K562 (cell line): ENCODE data around the gene CARD11. TPM values are rescaled to one million over a fixed set of nuclear protein-coding genes. Genes with fewer than 3 reads are reported as not detected.
A peak's percentile ranks its signal among the peaks of the same experiment; 100 is the strongest.

Experiments used
- ATAC-seq: fragments of 200-7000 bp; cut with Tn5 transposase; 3 replicates; pipeline ENCODE4 v1.9.1; 2020; ENCODE audit warnings: moderate library complexity
- BruUV-seq: library from RNA; stranded (reverse); fragments of 400-500 nt; replicated peaks from 2 replicates; lab custom pipeline; 2021; lab: Mats Ljungman, UMichigan
- CTCF ChIA-PET: fragments of 300-600 bp; formaldehyde crosslinking; extraction: SDS; loops from one replicate; lab custom pipeline; 2021; ENCODE audit warnings: low intra/inter-chr PET ratio; lab: Yijun Ruan, JAX
- POLR2A ChIA-PET: fragments of 300-600, 350-650 bp; sonication (Branson Sonifier 250); formaldehyde crosslinking; extraction: SDS; loops from one replicate; lab custom pipeline; 2021; ENCODE audit warnings: antibody characterized with exemption, inconsistent platforms; lab: Yijun Ruan, JAX
- DNase-seq, 4 experiments: peaks; one replicate each; pipeline versions ENCODE4 v3.0.0 to v3.0.0-alpha.2; 2011 to 2018; ENCODE audit warnings: low spot score in 3 of 4, mixed read lengths in 3 of 4; ENCODE audit errors: extremely low read depth in 1 of 4
- FAIRE-seq: peaks from 2 replicates; lab custom pipeline; 2011; peaks lifted over from hg19 to GRCh38; lab: Jason Lieb, UNC
- H2AFZ ChIP-seq: 2 replicates; pipeline ENCODE4 v1.6.0; 2011; ENCODE audit warnings: low read depth, low read length, control low read depth, inconsistent platforms
- H3K27ac ChIP-seq: fragments of 200-600 bp; 3 replicates; pipeline ENCODE4 v1.8.0; 2011; ENCODE audit warnings: low read depth, mild to moderate bottlenecking, control low read depth, inconsistent platforms, low read length, moderate library complexity, mixed read lengths; ENCODE audit errors: extremely low read depth
- H3K27me3 ChIP-seq, 2 experiments: fragments of 300-600 bp in 1 of 2; 2 replicates in 1 of 2; 3 replicates in 1 of 2; pipeline versions ENCODE4 v1.6.0 to v1.8.0; 2011; ENCODE audit warnings: inconsistent platforms in 2 of 2, low read length in 2 of 2, mild to moderate bottlenecking in 1 of 2, mixed read lengths in 1 of 2, moderate library complexity in 1 of 2; ENCODE audit not compliant: control insufficient read depth in 2 of 2, insufficient read depth in 2 of 2
- H3K36me3 ChIP-seq: fragments of 300-600 bp; 3 replicates; pipeline ENCODE4 v1.8.0; 2011; ENCODE audit warnings: mild to moderate bottlenecking, low read length, inconsistent platforms; ENCODE audit not compliant: control insufficient read depth, insufficient read depth
- H3K4me1 ChIP-seq, 2 experiments: fragments of 200-600 bp in 1 of 2; replicated peaks in 1 of 2; 2 replicates in 1 of 2; 3 replicates in 1 of 2; pipeline versions ENCODE4 v1.5.1 to v1.8.0; 2011; ENCODE audit warnings: inconsistent platforms in 2 of 2, low read length in 2 of 2, mild to moderate bottlenecking in 1 of 2, mixed read lengths in 1 of 2, moderate library complexity in 1 of 2; ENCODE audit not compliant: control insufficient read depth in 2 of 2, insufficient read depth in 2 of 2
- H3K4me2 ChIP-seq: 2 replicates; pipeline ENCODE4 v1.6.1; 2011; ENCODE audit warnings: low read length, control low read depth, inconsistent platforms, mixed read lengths; ENCODE audit not compliant: insufficient read depth
- H3K4me3 ChIP-seq: fragments of 200-600 bp; sonication (generic), shearing (Covaris generic); 2 replicates; pipeline ENCODE4 v1.5.1; 2016; ENCODE audit warnings: control low read depth, inconsistent platforms
- H3K79me2 ChIP-seq: fragments of 200-600 bp; 3 replicates; pipeline ENCODE4 v1.8.0; 2011; ENCODE audit warnings: low read length, inconsistent platforms; ENCODE audit not compliant: control insufficient read depth, insufficient read depth
- H3K9ac ChIP-seq, 2 experiments: 2 replicates each; pipeline versions ENCODE4 v1.6.0 to v1.6.1; 2011; ENCODE audit warnings: low read depth in 2 of 2, low read length in 2 of 2, control low read depth in 1 of 2, inconsistent platforms in 1 of 2, mild to moderate bottlenecking in 1 of 2, mixed read lengths in 1 of 2; ENCODE audit not compliant: insufficient read depth in 1 of 2
- H3K9me1 ChIP-seq: one replicate; pipeline ENCODE4 v1.6.0; 2011; ENCODE audit warnings: inconsistent platforms, mild to moderate bottlenecking, low read length, moderate library complexity; ENCODE audit not compliant: control insufficient read depth, insufficient read depth
- H3K9me3 ChIP-seq: replicated peaks from 2 replicates; pipeline ENCODE4 v1.5.1; 2011; ENCODE audit warnings: low read depth, low read length, inconsistent platforms; ENCODE audit not compliant: control insufficient read depth, insufficient read depth
- H4K20me1 ChIP-seq: replicated peaks from 2 replicates; pipeline ENCODE4 v1.6.1; 2011; ENCODE audit warnings: low read length, inconsistent platforms, mixed read lengths; ENCODE audit not compliant: control insufficient read depth, insufficient read depth
- ADNP ChIP-seq: fragments of 200-800 bp; sonication (Bioruptor generic); IDR thresholded peaks from 2 replicates; pipeline ENCODE4 v1.6.1; 2016; ENCODE audit warnings: missing genetic modification characterization, missing compliant biosample characterization
- BCOR ChIP-seq: fragments of 450-650 bp; IDR thresholded peaks from 2 replicates; pipeline ENCODE4 v1.6.1; 2016
- HLTF ChIP-seq: fragments of 450-650 bp; IDR thresholded peaks from 2 replicates; pipeline ENCODE4 v1.6.1; 2016
- MEF2A ChIP-seq: IDR thresholded peaks from 2 replicates; pipeline ENCODE4 v1.6.1; 2011; ENCODE audit warnings: low read depth, mild to moderate bottlenecking, low read length, moderate library complexity; ENCODE audit not compliant: control insufficient read depth
- POLR2AphosphoS2 ChIP-seq: IDR thresholded peaks from 2 replicates; pipeline ENCODE4 v1.6.1; 2012; ENCODE audit warnings: low read length, improper control_type of control experiment
- POLR2B ChIP-seq: fragments of 450-650 bp; IDR thresholded peaks from 2 replicates; pipeline ENCODE4 v1.6.1; 2018; ENCODE audit warnings: low read depth; ENCODE audit not compliant: partially characterized antibody
- PTBP1 ChIP-seq: fragments of 200-400 bp; formaldehyde crosslinking; IDR thresholded peaks from 2 replicates; pipeline ENCODE4 v1.6.1; 2017; ENCODE audit warnings: low read depth, low read length
- RBM25 ChIP-seq: fragments of 200-400 bp; formaldehyde crosslinking; IDR thresholded peaks from 2 replicates; pipeline ENCODE4 v1.6.1; 2018; ENCODE audit warnings: low read length, low read depth, moderate library complexity; ENCODE audit not compliant: severe bottlenecking
- RCOR1 ChIP-seq, 2 experiments: IDR thresholded peaks; 2 replicates each; pipeline ENCODE4 v1.6.1; 2012; ENCODE audit warnings: low read depth in 2 of 2, low read length in 2 of 2, borderline replicate concordance in 1 of 2, improper control_type of control experiment in 1 of 2
- SRSF7 ChIP-seq: fragments of 200-400 bp; formaldehyde crosslinking; optimal IDR thresholded peaks from 2 replicates; pipeline ENCODE3; 2017; ENCODE audit warnings: mild to moderate bottlenecking, low read depth, low read length
- TCF7L2 ChIP-seq: fragments of 150-350 bp; IDR thresholded peaks from 2 replicates; pipeline ENCODE4 v1.6.1; 2016; ENCODE audit warnings: low read depth, mild to moderate bottlenecking, low read length, moderate library complexity
- THRAP3 ChIP-seq: fragments of 450-650 bp; IDR thresholded peaks from 2 replicates; pipeline ENCODE4 v1.6.1; 2016; ENCODE audit warnings: mild to moderate bottlenecking, inconsistent platforms, borderline replicate concordance
- TRIM28 ChIP-seq: fragments of 450-650 bp; IDR thresholded peaks from 2 replicates; pipeline ENCODE4 v1.6.1; 2017
- ZNF263 ChIP-seq: sonication (generic); formaldehyde crosslinking; IDR thresholded peaks from 2 replicates; pipeline ENCODE4 v1.8.0; 2022; ENCODE audit warnings: mild to moderate bottlenecking, missing genetic modification reagents, borderline replicate concordance
- ZNF551 ChIP-seq: fragments of 250-450 bp; sonication (Bioruptor Pico); IDR thresholded peaks from 2 replicates; pipeline ENCODE4 v1.5.0; 2021; ENCODE audit warnings: mild to moderate bottlenecking, moderate library complexity
- WGBS: fragments of 100-300 bp; shearing (Covaris generic); methylation state at CpG from one replicate; pipeline ENCODE4 v1.1.6; 2016; ENCODE audit warnings: low coverage, mixed read lengths; ENCODE audit not compliant: insufficient coverage; ENCODE audit errors: missing lambda C conversion rate; 5-methylcytosine and 5-hydroxymethylcytosine counted together
- in situ Hi-C: fragments of 300-500 bp; cut with MboI; formaldehyde crosslinking; loops from 4 replicates; pipeline ENCODE4 v1.15.0; 2018; ENCODE audit warnings: inconsistent platforms, mixed read lengths
- intact Hi-C: fragments of 100-400 bp; cut with micrococcal nuclease; formaldehyde crosslinking; loops from 2 replicates; pipeline ENCODE4 v1.14.2; 2022
- polyA plus RNA-seq, 8 experiments: library from polyadenylated mRNA; depleted of rRNA in 4 of 8; stranded (reverse) in 5 of 8; unstranded in 3 of 8; fragments of >200 nt; fragmentation: Nextera tagmentation in 2 of 8; fragmentation: Illumina TruSeq in 1 of 8; extraction: Ambion mirVana in 2 of 8; extraction: Trizol in 1 of 8; gene quantifications; 2 replicates each; pipeline versions ENCODE4 v1.2.1 to v1.2.3, GENCODE V29; 2011 to 2014; ENCODE audit warnings: inconsistent platforms in 1 of 8, missing spikeins in 1 of 8
- total RNA-seq, 7 experiments: library from RNA; depleted of rRNA in 6 of 7; stranded (reverse); fragments of >200 nt in 6 of 7; fragmentation: Illumina TruSeq in 2 of 7; extraction: Trizol in 2 of 7; gene quantifications; 2 replicates each; pipeline versions ENCODE4 v1.2.1 to v1.2.3, GENCODE V29; 2011 to 2021; ENCODE audit warnings: low replicate concordance in 1 of 7
- TF ChIP-seq, protein P1 (sequence below): fragments of 250-450 bp; sonication (Bioruptor Pico); IDR thresholded peaks from 2 replicates; pipeline ENCODE4 v1.5.0; 2021; ENCODE audit warnings: mild to moderate bottlenecking, moderate library complexity
- TF ChIP-seq, protein P2 (sequence below): sonication (generic); formaldehyde crosslinking; IDR thresholded peaks from 2 replicates; pipeline ENCODE4 v1.8.0; 2022; ENCODE audit warnings: mild to moderate bottlenecking, missing genetic modification reagents
- TF ChIP-seq, protein P3 (sequence below): sonication (generic); formaldehyde crosslinking; IDR thresholded peaks from 2 replicates; pipeline ENCODE4 v1.8.0; 2022; ENCODE audit warnings: missing genetic modification reagents, mild to moderate bottlenecking, borderline replicate concordance

Gene CARD11
- total and polyA plus RNA-seq, 9 of the 15 experiments (the other 6 are each of a cell fraction or from before 2014, with no cell fraction given), result 0.07 to 12.8 (median 5.7) TPM

DNA sequence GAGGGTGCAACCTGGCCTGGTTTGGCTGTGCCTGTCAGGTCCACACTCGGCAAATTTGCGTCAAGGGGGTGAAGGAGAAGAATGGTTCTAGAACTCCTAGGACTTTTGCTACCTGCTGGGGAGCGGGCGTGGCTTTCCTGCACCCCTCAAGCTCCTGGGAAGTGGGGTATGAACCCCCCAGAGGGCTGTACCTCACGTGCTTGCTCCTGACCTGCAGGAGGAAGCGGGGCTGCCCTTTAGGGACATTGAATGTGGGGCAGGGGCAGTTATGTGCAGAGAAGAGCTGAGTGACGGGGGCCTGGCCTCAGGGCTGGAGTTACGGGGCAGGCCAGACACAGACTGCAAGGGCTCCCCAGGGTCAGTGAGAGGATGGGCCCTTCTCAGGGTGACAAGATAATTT is 138.2 kb downstream of the CARD11 start (continued):
- TF ChIP-seq, protein P1, sequence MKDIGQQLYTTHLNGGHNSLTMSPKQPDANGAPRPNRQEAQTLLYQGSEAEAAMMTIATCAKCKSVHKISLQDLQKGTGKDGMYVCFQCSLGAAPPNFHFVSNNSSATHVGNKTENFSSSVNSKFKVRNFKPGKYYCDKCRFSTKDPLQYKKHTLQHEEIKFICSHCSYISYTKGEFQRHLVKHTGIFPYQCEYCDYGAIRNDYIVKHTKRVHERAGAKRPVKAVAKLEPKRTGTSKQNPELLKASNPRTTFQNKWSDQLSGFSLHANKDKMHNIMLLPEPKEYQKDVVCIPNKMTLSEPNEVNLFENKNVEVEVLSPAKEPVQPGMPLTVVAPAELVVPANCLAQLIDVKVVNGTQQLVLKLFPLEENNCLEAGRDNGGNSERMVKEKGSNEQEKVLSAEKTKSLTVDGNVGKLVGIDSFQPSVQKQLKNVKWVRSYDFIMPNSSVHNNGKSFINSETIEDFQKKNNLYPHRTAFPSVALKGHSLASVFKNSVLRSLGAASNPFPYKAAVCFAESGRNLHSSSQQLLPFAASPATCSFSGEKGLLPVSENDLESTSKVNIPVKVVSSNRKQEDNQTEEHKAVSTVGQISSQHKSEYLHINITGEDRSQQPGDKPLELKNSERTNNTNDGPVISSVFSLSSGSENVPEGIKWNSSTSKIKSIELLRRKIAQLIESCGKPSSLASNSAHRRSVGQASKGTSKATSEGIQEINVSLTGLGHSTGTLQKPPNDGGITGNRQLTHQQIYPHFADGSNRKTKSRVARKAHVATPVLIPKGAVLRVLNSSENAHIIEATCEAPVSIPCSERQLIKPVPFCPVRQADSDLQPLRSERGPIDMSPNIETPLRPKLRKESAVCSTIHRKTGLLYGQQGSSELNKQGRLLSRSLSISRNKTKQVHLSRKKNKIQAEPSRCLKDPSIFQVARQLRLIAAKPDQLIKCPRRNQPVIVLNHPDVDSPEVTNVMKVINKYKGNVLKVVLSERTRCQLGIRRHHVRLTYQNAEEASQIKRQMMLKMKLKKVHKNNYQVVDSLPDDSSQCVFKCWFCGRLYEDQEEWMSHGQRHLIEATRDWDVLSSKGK (CRISPR knock-in tag), result no peak
- TF ChIP-seq MEF2A (no peak), POLR2AphosphoS2 (no peak), ZNF551 (CRISPR knock-in tag) (no peak), ZNF263 (no peak)

DNA sequence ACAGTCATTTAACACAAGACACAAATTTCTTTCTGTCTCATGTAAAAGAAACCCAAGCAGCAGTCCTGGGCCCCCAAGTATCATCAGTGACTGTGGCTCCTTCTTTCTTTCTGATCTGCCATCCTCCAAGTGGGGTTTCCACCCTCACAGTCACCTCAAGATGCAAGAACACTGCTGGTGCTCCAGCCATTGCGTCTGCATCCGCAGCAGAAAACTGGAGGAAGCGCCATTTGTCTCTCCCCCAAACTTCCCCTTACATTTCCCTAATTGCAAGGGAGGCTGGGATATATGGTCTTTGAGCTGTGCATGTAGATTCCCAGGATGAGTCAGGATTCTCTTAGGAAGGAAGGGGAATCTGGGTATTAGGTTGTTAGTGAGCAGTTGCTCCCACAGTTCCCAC is 138.6 kb downstream of the CARD11 start:
- no peak for ATAC-seq
- in situ Hi-C loops, result no loop called here
- TF ChIP-seq PTBP1, result 0 out of 2 replicates have a peak, but pooled peaks have one; percentile 55
- no peak for TF ChIP-seq POLR2B
- no peak for TF ChIP-seq SRSF7
- TF ChIP-seq RCOR1 (IDR thresholded peaks at IDR 0.05; ENCODE audit: borderline replicate concordance in 1 of 2, low read depth in 2 of 2, low read length in 2 of 2), result 0 out of 4 replicates have a peak, but pooled peaks of 1 of the 2 experiments have one; percentile 38
- TF ChIP-seq, protein P2, sequence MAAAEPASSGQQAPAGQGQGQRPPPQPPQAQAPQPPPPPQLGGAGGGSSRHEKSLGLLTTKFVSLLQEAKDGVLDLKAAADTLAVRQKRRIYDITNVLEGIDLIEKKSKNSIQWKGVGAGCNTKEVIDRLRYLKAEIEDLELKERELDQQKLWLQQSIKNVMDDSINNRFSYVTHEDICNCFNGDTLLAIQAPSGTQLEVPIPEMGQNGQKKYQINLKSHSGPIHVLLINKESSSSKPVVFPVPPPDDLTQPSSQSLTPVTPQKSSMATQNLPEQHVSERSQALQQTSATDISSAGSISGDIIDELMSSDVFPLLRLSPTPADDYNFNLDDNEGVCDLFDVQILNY (CRISPR knock-in tag), result no peak
- 0 out of 2 replicates have a peak, but pooled peaks have one; percentile 19 for TF ChIP-seq TRIM28
- peak; percentile 68; the same call in 1 of the 2 replicates for TF ChIP-seq BCOR
- peak; percentile 92 for TF ChIP-seq HLTF
- TF ChIP-seq ADNP (tag), result peak; percentile 52; the same call in 1 of the 2 replicates
- peak; percentile 96 for TF ChIP-seq RBM25
- no peak for TF ChIP-seq THRAP3
- TF ChIP-seq, protein P3, sequence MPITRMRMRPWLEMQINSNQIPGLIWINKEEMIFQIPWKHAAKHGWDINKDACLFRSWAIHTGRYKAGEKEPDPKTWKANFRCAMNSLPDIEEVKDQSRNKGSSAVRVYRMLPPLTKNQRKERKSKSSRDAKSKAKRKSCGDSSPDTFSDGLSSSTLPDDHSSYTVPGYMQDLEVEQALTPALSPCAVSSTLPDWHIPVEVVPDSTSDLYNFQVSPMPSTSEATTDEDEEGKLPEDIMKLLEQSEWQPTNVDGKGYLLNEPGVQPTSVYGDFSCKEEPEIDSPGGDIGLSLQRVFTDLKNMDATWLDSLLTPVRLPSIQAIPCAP (CRISPR knock-in tag), result no peak
- no peak for TF ChIP-seq TCF7L2

More for the DNA sequence above, 138.6 kb downstream of the CARD11 start:
- no peak for DNase-seq
- H3K4me1 ChIP-seq, result peaks cover 4 to 5% of the 10 kb centered on the region in 2 experiments; a peak in 2 of 5 replicates
- no peak overlapping the region for H3K4me2 ChIP-seq
- no TSS peak for BruUV-seq
- H3K27ac ChIP-seq, result no peak overlapping the region
- no peaks in the 10 kb centered on the region for H3K9me1 ChIP-seq
- POLR2A ChIA-PET, result interaction anchor here (0.6 to 2.0 kb wide), 2 partner anchors 12 to 22 kb away, joined by 3 to 7 read pairs; no protein-coding TSS in a partner anchor
- H3K9ac ChIP-seq, result no peak overlapping the region
- FAIRE-seq, result no peak
- H3K4me3 ChIP-seq, result no peak overlapping the region
- H2AFZ ChIP-seq, result no peak overlapping the region
- 91% methylated on average over 3 of the region's 3 CpGs for WGBS
- no peaks in the 10 kb centered on the region for H3K9me3 ChIP-seq
- no peaks in the 10 kb centered on the region for H3K36me3 ChIP-seq
- H4K20me1 ChIP-seq, result 0 out of 2 replicates have a peak, but pooled peaks cover 9% of the 10 kb centered on the region
- peaks cover 0 to 6% of the 10 kb centered on the region in 2 experiments; a peak in 1 of 5 replicates for H3K27me3 ChIP-seq
- H3K79me2 ChIP-seq, result no peaks in the 10 kb centered on the region
- intact Hi-C loops, result no loop called here
- CTCF ChIA-PET, result no interaction called here
